Naive thymus-derived CD4-positive, alpha-beta T cell (primary cell): ENCODE data around the gene CRYBG1. TPM values are rescaled to one million over a fixed set of nuclear protein-coding genes. Genes with fewer than 3 reads are reported as not detected.

Experiments used
- ATAC-seq: fragments of 150-1000 bp; cut with Tn5 transposase; 2 replicates; pipeline ENCODE4 v1.10.0; 2021; ENCODE audit warnings: mild to moderate bottlenecking, moderate library complexity
- CTCF ChIA-PET: fragments of 350-600 bp; sonication (Branson Sonifier 250); formaldehyde crosslinking; loops from one replicate; lab custom pipeline; 2021; ENCODE audit warnings: antibody characterized with exemption; lab: Charles Lee
- POLR2A ChIA-PET: fragments of 350-600 bp; sonication (Branson Sonifier 250); formaldehyde crosslinking; loops from one replicate; lab custom pipeline; 2021; ENCODE audit warnings: antibody characterized with exemption, inconsistent platforms; lab: Charles Lee
- DNase-seq, 9 donors: peaks; one replicate each; pipeline versions ENCODE4 v3.0.0 to v3.0.0-alpha.2; 2020 to 2022; ENCODE audit warnings: mixed read lengths in 1 of 9
- H3K27ac ChIP-seq: one replicate; pipeline ENCODE4 v1.7.0; 2013; ENCODE audit warnings: mild to moderate bottlenecking, low read depth, low read length, moderate library complexity
- H3K27me3 ChIP-seq, 2 donors: one replicate each; pipeline ENCODE4 v1.7.0; 2013; ENCODE audit warnings: low read length in 2 of 2, mild to moderate bottlenecking in 2 of 2, moderate library complexity in 2 of 2; ENCODE audit not compliant: control insufficient read depth in 2 of 2, insufficient read depth in 2 of 2
- H3K36me3 ChIP-seq, 3 experiments: 1 replicate in 2 of 3; 2 replicates in 1 of 3; pipeline ENCODE4 v1.7.0; 2013; ENCODE audit warnings: low read length in 3 of 3, mild to moderate bottlenecking in 3 of 3, moderate library complexity in 1 of 3; ENCODE audit not compliant: insufficient read depth in 3 of 3, control insufficient read depth in 2 of 3
- H3K4me1 ChIP-seq, 2 donors: one replicate each; pipeline ENCODE4 v1.7.0; 2013; ENCODE audit warnings: low read length in 2 of 2, mild to moderate bottlenecking in 2 of 2, moderate library complexity in 1 of 2; ENCODE audit not compliant: control insufficient read depth in 2 of 2, insufficient read depth in 2 of 2
- H3K4me3 ChIP-seq: 2 replicates; pipeline ENCODE4 v1.7.0; 2013; ENCODE audit warnings: mild to moderate bottlenecking, low read length
- H3K9me3 ChIP-seq, 3 experiments: 1 replicate in 2 of 3; 2 replicates in 1 of 3; pipeline ENCODE4 v1.7.0; 2013; ENCODE audit warnings: low read length in 3 of 3; ENCODE audit not compliant: control insufficient read depth in 2 of 3
- H3K27ac Mint-ChIP-seq, 9 donors: one replicate each; pipeline ENCODE4 v1.8.0; 2020 to 2022; ENCODE audit warnings: mixed read lengths in 9 of 9, mild to moderate bottlenecking in 8 of 9, moderate library complexity in 5 of 9, inconsistent platforms in 2 of 9
- H3K27me3 Mint-ChIP-seq, 5 donors: one replicate each; pipeline ENCODE4 v1.8.0; 2021 to 2022; ENCODE audit warnings: mixed read lengths in 5 of 5, mild to moderate bottlenecking in 1 of 5
- H3K36me3 Mint-ChIP-seq, 5 donors: one replicate each; pipeline ENCODE4 v1.8.0; 2020 to 2022; ENCODE audit warnings: mixed read lengths in 5 of 5, mild to moderate bottlenecking in 3 of 5, inconsistent platforms in 1 of 5
- H3K4me1 Mint-ChIP-seq, 7 donors: one replicate each; pipeline ENCODE4 v1.8.0; 2020 to 2022; ENCODE audit warnings: mixed read lengths in 7 of 7, mild to moderate bottlenecking in 3 of 7, inconsistent platforms in 1 of 7
- H3K4me3 Mint-ChIP-seq, 10 donors: one replicate each; pipeline ENCODE4 v1.8.0; 2020 to 2022; ENCODE audit warnings: mild to moderate bottlenecking in 10 of 10, mixed read lengths in 10 of 10, moderate library complexity in 6 of 10, inconsistent platforms in 2 of 10
- H3K9me3 Mint-ChIP-seq, 11 donors: one replicate each; pipeline ENCODE4 v1.8.0; 2020 to 2022; ENCODE audit warnings: mixed read lengths in 11 of 11, mild to moderate bottlenecking in 4 of 11, inconsistent platforms in 1 of 11, moderate library complexity in 1 of 11
- intact Hi-C, 2 donors: fragments of 100-400 bp; cut with micrococcal nuclease; formaldehyde crosslinking; loops; one replicate each; pipeline ENCODE4 v1.15.1; 2023
- polyA plus RNA-seq, 2 donors: library from polyadenylated mRNA; unstranded; fragments of 300-500 nt; fragmentation: Illumina TruSeq; gene quantifications; one replicate each; pipeline ENCODE4 v1.2.3, GENCODE V29; 2021
- total RNA-seq, 6 experiments: library from RNA in 5 of 6; stranded (reverse) in 5 of 6; gene quantifications; 1 replicate in 5 of 6; 2 replicates in 1 of 6; pipeline ENCODE4 v1.2.3 and lab custom pipeline; 2021 to 2026

CRYBG1 gene
- total and polyA plus RNA-seq, 7 experiments from 2014 or later = 11.3 to 39.8 (median 30.3) TPM

- no peaks in the 10 kb centered on the region for H3K36me3 ChIP-seq
- no peak overlapping the region for H3K4me3 ChIP-seq
- no peak for DNase-seq
- peaks cover 0 to 16% (median 10%) of the 10 kb centered on the region in 7 donors for H3K4me1 Mint-ChIP-seq
- no peaks in the 10 kb centered on the region for H3K9me3 Mint-ChIP-seq
- H3K4me3 Mint-ChIP-seq = no peak overlapping the region
- H3K27me3 ChIP-seq = no peaks in the 10 kb centered on the region
- CTCF ChIA-PET = no interaction called here
- peaks cover 0 to 5% of the 10 kb centered on the region in 2 donors for H3K4me1 ChIP-seq
- no peaks in the 10 kb centered on the region for H3K9me3 ChIP-seq
- POLR2A ChIA-PET = interaction anchor here (0.7 kb wide), 1 partner anchor 29 kb away, joined by 3 read pairs; no protein-coding TSS in a partner anchor
- H3K36me3 Mint-ChIP-seq = peaks cover 0 to 3% (median 0%) of the 10 kb centered on the region in 5 donors
- H3K27ac ChIP-seq = no peak overlapping the region
- H3K27ac Mint-ChIP-seq = no peak overlapping the region
- intact Hi-C loops = no loop called here
- ATAC-seq = no peak
- peaks cover 0 to 7% (median 0%) of the 10 kb centered on the region in 5 donors for H3K27me3 Mint-ChIP-seq
These were observed 116.0 kb downstream of the CRYBG1 start for GRCh38 chr6:106476331-106477105.

GRCh38 chr6:106477146-106477545 lies 116.6 kb downstream of the CRYBG1 start:
- Histone ChIP-seq H3K36me3 (no peaks in the 10 kb centered on the region), H3K4me3 (no peak overlapping the region), H3K27me3 (no peaks in the 10 kb centered on the region), H3K9me3 (no peaks in the 10 kb centered on the region), H3K27ac (no peak overlapping the region), H3K4me1 (peaks cover 0 to 5% of the 10 kb centered on the region in 2 donors)
- intact Hi-C loops = no loop called here
- Mint-ChIP-seq H3K4me1 (peaks cover 0 to 16% (median 10%) of the 10 kb centered on the region in 7 donors), H3K36me3 (peaks cover 0 to 4% (median 0%) of the 10 kb centered on the region in 5 donors), H3K27me3 (peaks cover 0 to 7% (median 0%) of the 10 kb centered on the region in 5 donors), H3K4me3 (no peak overlapping the region), H3K9me3 (peaks cover 0 to 3% (median 0%) of the 10 kb centered on the region in 11 donors), H3K27ac (peak overlapping the region in 1 of 9 donors; percentile 40)
- DNase-seq (no peak), ATAC-seq (no peak)
- POLR2A ChIA-PET = interaction anchor here (1.6 kb wide), 1 partner anchor 32 kb away, joined by 4 read pairs; no protein-coding TSS in a partner anchor
- CTCF ChIA-PET = interaction anchor here (0.6 kb wide), 1 partner anchor 500 kb away, joined by 3 read pairs; no protein-coding TSS in a partner anchor

GRCh38 chr6:106477790-106478189 lies 117.3 kb downstream of the CRYBG1 start:
- Histone ChIP-seq H3K27me3 (no peaks in the 10 kb centered on the region), H3K9me3 (no peaks in the 10 kb centered on the region), H3K4me1 (peaks cover 0 to 5% of the 10 kb centered on the region in 2 donors), H3K36me3 (no peaks in the 10 kb centered on the region), H3K4me3 (no peak overlapping the region), H3K27ac (no peak overlapping the region)
- peaks cover 0 to 3% (median 0%) of the 10 kb centered on the region in 11 donors for H3K9me3 Mint-ChIP-seq
- peaks cover 0 to 16% (median 10%) of the 10 kb centered on the region in 7 donors for H3K4me1 Mint-ChIP-seq
- H3K36me3 Mint-ChIP-seq = peaks cover 0 to 4% (median 0%) of the 10 kb centered on the region in 5 donors
- no peak for ATAC-seq
- H3K27ac Mint-ChIP-seq = peak overlapping the region in 1 of 9 donors; percentile 40
- POLR2A ChIA-PET = interaction anchor here (1.6 kb wide), 1 partner anchor 31 kb away, joined by 4 read pairs; no protein-coding TSS in a partner anchor
- no peak overlapping the region for H3K4me3 Mint-ChIP-seq
- peak in 3 of 9 donors; percentile 6 to 19 (median 7) for DNase-seq
- CTCF ChIA-PET = interaction anchor here (0.6 kb wide), 1 partner anchor 499 kb away, joined by 3 read pairs; no protein-coding TSS in a partner anchor
- peaks cover 0 to 7% (median 0%) of the 10 kb centered on the region in 5 donors for H3K27me3 Mint-ChIP-seq
- intact Hi-C loops = no loop called here

- H3K27ac Mint-ChIP-seq = no peak overlapping the region
These were observed 125.7 kb downstream of the CRYBG1 start for GRCh38 chr6:106486236-106486635.

GRCh38 chr6:106488494-106489370 lies 128.2 kb downstream of the CRYBG1 start:
- Histone ChIP-seq H3K9me3 (no peaks in the 10 kb centered on the region), H3K4me1 (no peaks in the 10 kb centered on the region), H3K36me3 (no peaks in the 10 kb centered on the region), H3K4me3 (no peak overlapping the region), H3K27me3 (no peaks in the 10 kb centered on the region), H3K27ac (no peak overlapping the region)
- H3K27ac Mint-ChIP-seq = no peak overlapping the region
- H3K4me3 Mint-ChIP-seq = no peak overlapping the region
- ChIA-PET CTCF (no interaction called here), POLR2A (interaction anchor here (0.6 kb wide), 1 partner anchor 16 kb away, joined by 3 read pairs; no protein-coding TSS in a partner anchor)
- intact Hi-C loops = loop anchor here in 1 of 2 donors (5.0 kb wide), 1 partner anchor 36 kb away; no protein-coding TSS in a partner anchor
- peaks cover 0 to 3% (median 0%) of the 10 kb centered on the region in 11 donors for H3K9me3 Mint-ChIP-seq
- H3K27me3 Mint-ChIP-seq = peaks cover 0 to 24% (median 3%) of the 10 kb centered on the region in 5 donors
- H3K4me1 Mint-ChIP-seq = peaks cover 0 to 2% (median 0%) of the 10 kb centered on the region in 7 donors
- DNase-seq (no peak), ATAC-seq (no peak)
- H3K36me3 Mint-ChIP-seq = no peaks in the 10 kb centered on the region

More at GRCh38 chr6:106486236-106486635, 125.7 kb downstream of the CRYBG1 start:
- ATAC-seq = no peak
- intact Hi-C loops = loop anchor here in 1 of 2 donors (5.0 kb wide), 1 partner anchor 34 kb away; no protein-coding TSS in a partner anchor
- no peak for DNase-seq
- H3K27me3 ChIP-seq = no peaks in the 10 kb centered on the region
- Mint-ChIP-seq H3K4me3 (no peak overlapping the region), H3K36me3 (peaks cover 0 to 3% (median 0%) of the 10 kb centered on the region in 5 donors), H3K4me1 (peaks cover 0 to 2% (median 0%) of the 10 kb centered on the region in 7 donors), H3K9me3 (peaks cover 0 to 3% (median 0%) of the 10 kb centered on the region in 11 donors), H3K27me3 (peaks cover 0 to 19% (median 0%) of the 10 kb centered on the region in 5 donors)
- CTCF ChIA-PET = no interaction called here
- H3K36me3 ChIP-seq = no peaks in the 10 kb centered on the region
- no peaks in the 10 kb centered on the region for H3K4me1 ChIP-seq
- H3K9me3 ChIP-seq = no peaks in the 10 kb centered on the region
- POLR2A ChIA-PET = no interaction called here
- H3K27ac ChIP-seq = no peak overlapping the region
- no peak overlapping the region for H3K4me3 ChIP-seq

GRCh38 chr6:106490030-106490429 lies 129.5 kb downstream of the CRYBG1 start:
- CTCF ChIA-PET = no interaction called here
- H3K4me1 Mint-ChIP-seq = peaks cover 0 to 4% (median 3%) of the 10 kb centered on the region in 7 donors
- no peaks in the 10 kb centered on the region for H3K36me3 Mint-ChIP-seq

More at GRCh38 chr6:106490030-106490429, 129.5 kb downstream of the CRYBG1 start:
- peaks cover 0 to 28% (median 5%) of the 10 kb centered on the region in 5 donors for H3K27me3 Mint-ChIP-seq
- Histone ChIP-seq H3K4me3 (no peak overlapping the region), H3K27ac (no peak overlapping the region), H3K36me3 (no peaks in the 10 kb centered on the region), H3K4me1 (no peaks in the 10 kb centered on the region), H3K27me3 (no peaks in the 10 kb centered on the region), H3K9me3 (no peaks in the 10 kb centered on the region)
- no peak overlapping the region for H3K27ac Mint-ChIP-seq
- intact Hi-C loops = no loop called here
- DNase-seq = no peak
- no peak overlapping the region for H3K4me3 Mint-ChIP-seq
- no peak for ATAC-seq
- peaks cover 0 to 3% (median 0%) of the 10 kb centered on the region in 11 donors for H3K9me3 Mint-ChIP-seq
- POLR2A ChIA-PET = no interaction called here
